HG03159 (cell line): ENCODE measurements around the gene ATP9B.
A peak's percentile ranks its signal among the peaks of the same experiment; 100 is the strongest.
"Not testable (repeated sequence)": the region's sequence is repeated elsewhere in the genome, so short reads cannot be mapped to it uniquely, and the experiment has no call there.

Source experiments
- ATAC-seq: cut with Tn5 transposase; IDR thresholded peaks from one replicate; pipeline ENCODE4 v1.9.1; 2021; ENCODE audit warnings: mild to moderate bottlenecking, moderate library complexity; ENCODE audit not compliant: unreplicated experiment

ATP9B gene

GRCh38 chr18:79224381-79224780, 155.2 kb downstream of the ATP9B start:
- no peak for ATAC-seq

- no peak for ATAC-seq
Measured at GRCh38 chr18:79227621-79228020, 158.4 kb downstream of the ATP9B start.

GRCh38 chr18:79229431-79229830, 160.2 kb downstream of the ATP9B start:
- ATAC-seq = no peak

- no peak for ATAC-seq
Measured at GRCh38 chr18:79234438-79234837, 165.2 kb downstream of the ATP9B start.

- ATAC-seq = no peak
Measured at GRCh38 chr18:79239631-79240030, 170.4 kb downstream of the ATP9B start.

- ATAC-seq = no peak
Measured at GRCh38 chr18:79241755-79242154, 172.6 kb downstream of the ATP9B start.

GRCh38 chr18:79242246-79242645, 173.1 kb downstream of the ATP9B start:
- no peak for ATAC-seq

GRCh38 chr18:79245517-79246001, 176.4 kb downstream of the ATP9B start:
- no peak for ATAC-seq

- ATAC-seq = peak; percentile 98
Measured at GRCh38 chr18:79246309-79247108, 177.3 kb downstream of the ATP9B start.

GRCh38 chr18:79248495-79249060, 179.4 kb downstream of the ATP9B start:
- ATAC-seq = no peak

- ATAC-seq = no peak
Measured at GRCh38 chr18:79250301-79250981, 181.2 kb downstream of the ATP9B start.

- no peak for ATAC-seq
Measured at GRCh38 chr18:79251021-79251420, 181.8 kb downstream of the ATP9B start.

- ATAC-seq = peak; percentile 68
Measured at GRCh38 chr18:79252904-79253633, 183.9 kb downstream of the ATP9B start.

GRCh38 chr18:79257480-79257879, 188.3 kb downstream of the ATP9B start:
- ATAC-seq = no peak

- peak; percentile 60 for ATAC-seq
Measured at GRCh38 chr18:79258447-79258846, 189.3 kb downstream of the ATP9B start.

- ATAC-seq = no peak
Measured at GRCh38 chr18:79259218-79259617, 190.0 kb downstream of the ATP9B start.

GRCh38 chr18:79260023-79260422, 190.8 kb downstream of the ATP9B start:
- ATAC-seq = no peak

GRCh38 chr18:79260510-79260909, 191.3 kb downstream of the ATP9B start:
- ATAC-seq = no peak

- not testable (repeated sequence) for ATAC-seq
Measured at GRCh38 chr18:79265068-79265467, 195.9 kb downstream of the ATP9B start.

GRCh38 chr18:79271812-79272211, 202.6 kb downstream of the ATP9B start:
- not testable (repeated sequence) for ATAC-seq

GRCh38 chr18:79272916-79273315, 203.7 kb downstream of the ATP9B start:
- ATAC-seq = no peak
